Panc1 (cell line): Measurements from ENCODE around the gene MTA1. TPM values are rescaled to one million over a fixed set of nuclear protein-coding genes. Genes with fewer than 3 reads are reported as not detected.

Experiments
- ATAC-seq: fragments of 200-7000 bp; cut with Tn5 transposase; 2 replicates; pipeline ENCODE4 v1.9.1; 2020; ENCODE audit warnings: mild to moderate bottlenecking, moderate library complexity
- BruUV-seq: library from RNA; stranded (reverse); fragments of 400-500 nt; replicated peaks from 2 replicates; lab custom pipeline; 2021; lab: Mats Ljungman, UMichigan
- CTCF ChIA-PET: fragments of 300-600 bp; sonication (Branson Sonifier 250); formaldehyde crosslinking; loops from one replicate; lab custom pipeline; 2022; ENCODE audit warnings: antibody characterized with exemption; lab: Charles Lee
- POLR2A ChIA-PET: fragments of 300-600 bp; sonication (Branson Sonifier 250); formaldehyde crosslinking; loops from one replicate; lab custom pipeline; 2022; ENCODE audit warnings: antibody characterized with exemption; lab: Charles Lee
- DNase-seq: peaks from one replicate; pipeline ENCODE4 v3.0.0-alpha.2; 2010; ENCODE audit warnings: low read depth, low spot score
- H3K27ac ChIP-seq: 2 replicates; pipeline ENCODE4 v1.5.1; 2011; ENCODE audit warnings: mild to moderate bottlenecking, low read length, inconsistent platforms
- H3K27me3 ChIP-seq: fragments of 200-500 bp; sonication (Bioruptor generic); 2 replicates; pipeline ENCODE4 v1.6.0; 2014; ENCODE audit warnings: low read length, inconsistent platforms; ENCODE audit not compliant: control insufficient read depth, insufficient read depth
- H3K36me3 ChIP-seq: fragments of 200-500 bp; sonication (Bioruptor generic); 2 replicates; pipeline ENCODE4 v1.5.1; 2014; ENCODE audit warnings: inconsistent platforms, mild to moderate bottlenecking, low read length, moderate library complexity; ENCODE audit not compliant: control insufficient read depth, insufficient read depth
- H3K4me1 ChIP-seq: 2 replicates; pipeline ENCODE4 v1.5.1; 2011; ENCODE audit warnings: inconsistent platforms, mild to moderate bottlenecking, low read length, moderate library complexity; ENCODE audit not compliant: control insufficient read depth, insufficient read depth
- H3K4me3 ChIP-seq, 2 experiments: 2 replicates each; pipeline ENCODE4 v1.5.1; 2011 to 2012; ENCODE audit warnings: low read depth in 2 of 2, low read length in 2 of 2, mild to moderate bottlenecking in 2 of 2, inconsistent platforms in 1 of 2, moderate library complexity in 1 of 2
- H3K9me3 ChIP-seq: fragments of 200-500 bp; sonication (Bioruptor generic); 2 replicates; pipeline ENCODE4 v1.5.1; 2014; ENCODE audit warnings: low read depth, mild to moderate bottlenecking, inconsistent platforms, low read length, moderate library complexity; ENCODE audit not compliant: control insufficient read depth, insufficient read depth
- POLR2AphosphoS5 ChIP-seq: IDR thresholded peaks from 2 replicates; pipeline ENCODE4 v1.6.1; 2012; ENCODE audit warnings: mild to moderate bottlenecking, low read depth, low read length, moderate library complexity
- SIN3A ChIP-seq: IDR thresholded peaks from 2 replicates; pipeline ENCODE4 v1.6.1; 2012; ENCODE audit warnings: low read depth, mild to moderate bottlenecking, low read length, moderate library complexity, borderline replicate concordance; ENCODE audit not compliant: insufficient read depth
- TCF7L2 ChIP-seq: IDR thresholded peaks from 2 replicates; pipeline ENCODE4 v1.6.1; 2011; ENCODE audit warnings: mild to moderate bottlenecking, low read depth, low read length, inconsistent platforms
- in situ Hi-C: cut with HindIII; loops from 2 replicates; pipeline ENCODE4 v1.10.0; 2016; ENCODE audit warnings: low sequenced_read_pairs, low pct_unique_long_range_greater_than_20kb
- intact Hi-C: fragments of 100-400 bp; cut with micrococcal nuclease; formaldehyde crosslinking; loops from one replicate; pipeline ENCODE4 v1.10.0; 2022; ENCODE audit not compliant: unreplicated experiment
- total RNA-seq: library from RNA; stranded (reverse); gene quantifications from one replicate; pipeline ENCODE4 v1.2.1, GENCODE V29; 2021; ENCODE audit not compliant: unreplicated experiment
- TF ChIP-seq, protein P1 (sequence below): fragments of 450-650 bp; IDR thresholded peaks from 2 replicates; pipeline ENCODE4 v1.5.1; 2017; ENCODE audit warnings: mild to moderate bottlenecking
- TF ChIP-seq, protein P2 (sequence below), 2 experiments: IDR thresholded peaks; 2 replicates each; pipeline ENCODE4 v1.6.1; 2011 to 2012; ENCODE audit warnings: low read depth in 2 of 2, control low read depth in 1 of 2, low read length in 1 of 2, mild to moderate bottlenecking in 1 of 2, moderate library complexity in 1 of 2; ENCODE audit not compliant: insufficient read depth in 1 of 2

Gene MTA1
- total RNA-seq, 1 experiment from 2014 or later, result 105 TPM

DNA sequence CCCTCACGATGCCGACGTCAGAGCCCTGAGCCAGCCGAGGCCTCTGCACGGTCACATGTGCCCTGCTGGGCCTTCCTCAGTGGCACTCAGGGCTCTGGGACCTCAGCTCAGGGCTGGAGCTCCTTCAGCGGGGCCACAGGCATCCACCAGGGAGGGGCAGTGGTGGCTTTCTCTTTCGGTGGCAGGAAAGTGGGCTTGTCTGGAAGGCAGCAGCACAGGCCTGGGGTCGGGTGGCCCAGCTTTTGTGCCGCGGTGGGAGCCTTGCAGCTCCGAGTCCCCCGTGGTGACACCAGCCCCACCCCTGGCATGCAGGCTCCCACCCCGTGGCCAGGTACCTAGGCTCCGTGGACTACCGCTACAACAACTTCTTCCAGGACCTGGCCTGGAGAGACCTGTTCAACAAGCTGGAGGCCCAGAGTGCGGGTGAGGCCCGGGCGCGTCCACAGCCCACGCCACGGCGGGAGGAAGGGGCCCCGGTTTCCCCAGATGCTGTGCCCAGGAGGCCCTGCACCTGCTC, 35.5 kb upstream of the MTA1 start:
- CTCF ChIA-PET, result no interaction called here
- Histone ChIP-seq H3K36me3 (no peaks in the 10 kb centered on the region), H3K4me3 (no peak overlapping the region), H3K9me3 (no peaks in the 10 kb centered on the region), H3K27me3 (no peaks in the 10 kb centered on the region), H3K4me1 (no peaks in the 10 kb centered on the region), H3K27ac (no peak overlapping the region)
- intact Hi-C loops (no loop called here), in situ Hi-C loops (no loop called here)
- no TSS peak for BruUV-seq
- ATAC-seq (no peak), DNase-seq (no peak)
- POLR2A ChIA-PET, result no interaction called here
- TF ChIP-seq, protein P1, sequence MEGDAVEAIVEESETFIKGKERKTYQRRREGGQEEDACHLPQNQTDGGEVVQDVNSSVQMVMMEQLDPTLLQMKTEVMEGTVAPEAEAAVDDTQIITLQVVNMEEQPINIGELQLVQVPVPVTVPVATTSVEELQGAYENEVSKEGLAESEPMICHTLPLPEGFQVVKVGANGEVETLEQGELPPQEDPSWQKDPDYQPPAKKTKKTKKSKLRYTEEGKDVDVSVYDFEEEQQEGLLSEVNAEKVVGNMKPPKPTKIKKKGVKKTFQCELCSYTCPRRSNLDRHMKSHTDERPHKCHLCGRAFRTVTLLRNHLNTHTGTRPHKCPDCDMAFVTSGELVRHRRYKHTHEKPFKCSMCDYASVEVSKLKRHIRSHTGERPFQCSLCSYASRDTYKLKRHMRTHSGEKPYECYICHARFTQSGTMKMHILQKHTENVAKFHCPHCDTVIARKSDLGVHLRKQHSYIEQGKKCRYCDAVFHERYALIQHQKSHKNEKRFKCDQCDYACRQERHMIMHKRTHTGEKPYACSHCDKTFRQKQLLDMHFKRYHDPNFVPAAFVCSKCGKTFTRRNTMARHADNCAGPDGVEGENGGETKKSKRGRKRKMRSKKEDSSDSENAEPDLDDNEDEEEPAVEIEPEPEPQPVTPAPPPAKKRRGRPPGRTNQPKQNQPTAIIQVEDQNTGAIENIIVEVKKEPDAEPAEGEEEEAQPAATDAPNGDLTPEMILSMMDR, result no peak
- no peak for TF ChIP-seq POLR2AphosphoS5
- no peak for TF ChIP-seq SIN3A
- TF ChIP-seq, protein P2, sequence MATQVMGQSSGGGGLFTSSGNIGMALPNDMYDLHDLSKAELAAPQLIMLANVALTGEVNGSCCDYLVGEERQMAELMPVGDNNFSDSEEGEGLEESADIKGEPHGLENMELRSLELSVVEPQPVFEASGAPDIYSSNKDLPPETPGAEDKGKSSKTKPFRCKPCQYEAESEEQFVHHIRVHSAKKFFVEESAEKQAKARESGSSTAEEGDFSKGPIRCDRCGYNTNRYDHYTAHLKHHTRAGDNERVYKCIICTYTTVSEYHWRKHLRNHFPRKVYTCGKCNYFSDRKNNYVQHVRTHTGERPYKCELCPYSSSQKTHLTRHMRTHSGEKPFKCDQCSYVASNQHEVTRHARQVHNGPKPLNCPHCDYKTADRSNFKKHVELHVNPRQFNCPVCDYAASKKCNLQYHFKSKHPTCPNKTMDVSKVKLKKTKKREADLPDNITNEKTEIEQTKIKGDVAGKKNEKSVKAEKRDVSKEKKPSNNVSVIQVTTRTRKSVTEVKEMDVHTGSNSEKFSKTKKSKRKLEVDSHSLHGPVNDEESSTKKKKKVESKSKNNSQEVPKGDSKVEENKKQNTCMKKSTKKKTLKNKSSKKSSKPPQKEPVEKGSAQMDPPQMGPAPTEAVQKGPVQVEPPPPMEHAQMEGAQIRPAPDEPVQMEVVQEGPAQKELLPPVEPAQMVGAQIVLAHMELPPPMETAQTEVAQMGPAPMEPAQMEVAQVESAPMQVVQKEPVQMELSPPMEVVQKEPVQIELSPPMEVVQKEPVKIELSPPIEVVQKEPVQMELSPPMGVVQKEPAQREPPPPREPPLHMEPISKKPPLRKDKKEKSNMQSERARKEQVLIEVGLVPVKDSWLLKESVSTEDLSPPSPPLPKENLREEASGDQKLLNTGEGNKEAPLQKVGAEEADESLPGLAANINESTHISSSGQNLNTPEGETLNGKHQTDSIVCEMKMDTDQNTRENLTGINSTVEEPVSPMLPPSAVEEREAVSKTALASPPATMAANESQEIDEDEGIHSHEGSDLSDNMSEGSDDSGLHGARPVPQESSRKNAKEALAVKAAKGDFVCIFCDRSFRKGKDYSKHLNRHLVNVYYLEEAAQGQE (IDR thresholded peaks at IDR 0.05; ENCODE audit: insufficient read depth in 1 of 2, low read depth in 2 of 2, low read length in 1 of 2), result no peak
- no peak for TF ChIP-seq TCF7L2

DNA sequence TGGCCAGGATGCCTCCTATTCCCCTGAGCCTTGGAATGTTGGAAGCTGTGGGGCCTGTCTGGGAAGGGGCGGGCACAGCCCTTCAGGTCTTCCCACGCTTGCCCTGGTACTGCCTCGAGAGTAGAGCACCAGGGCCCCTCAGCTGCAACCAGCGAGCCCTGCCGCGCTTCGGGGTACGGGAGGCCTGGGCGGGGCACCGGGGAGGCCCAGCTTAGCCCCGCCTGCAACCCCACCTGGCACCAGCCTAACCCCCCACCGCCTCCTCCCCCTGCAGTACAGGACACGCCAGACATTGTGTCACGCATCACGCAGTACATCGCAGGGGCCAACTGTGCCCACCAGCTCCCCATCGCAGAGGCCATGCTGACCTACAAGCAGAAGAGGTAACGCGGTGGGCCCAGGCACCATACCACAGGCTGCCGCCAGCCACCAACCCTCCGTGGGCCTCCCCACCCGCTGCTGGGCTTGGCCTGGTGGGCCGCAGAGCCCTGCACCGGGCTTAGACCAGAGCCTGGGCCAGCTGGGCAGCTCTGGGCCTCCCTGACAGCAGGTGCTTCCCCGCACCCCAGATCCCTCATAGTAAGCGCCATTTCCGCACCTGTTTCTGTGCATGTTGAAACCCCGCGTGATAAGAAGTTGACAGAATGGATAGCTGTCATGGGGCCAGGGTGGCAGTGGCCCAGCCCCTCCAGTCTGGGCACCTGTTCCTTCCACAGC, 34.9 kb upstream of the MTA1 start:
- in situ Hi-C loops, result no loop called here
- ATAC-seq (no peak), DNase-seq (no peak)
- Histone ChIP-seq H3K9me3 (no peaks in the 10 kb centered on the region), H3K4me1 (no peaks in the 10 kb centered on the region), H3K4me3 (no peak overlapping the region), H3K27ac (no peak overlapping the region), H3K36me3 (no peaks in the 10 kb centered on the region), H3K27me3 (no peaks in the 10 kb centered on the region)
- TF ChIP-seq POLR2AphosphoS5, result no peak
- TF ChIP-seq, protein P1, result no peak
- TF ChIP-seq SIN3A, result no peak
- TF ChIP-seq, protein P2 (IDR thresholded peaks at IDR 0.05; ENCODE audit: insufficient read depth in 1 of 2, low read depth in 2 of 2, low read length in 1 of 2), result no peak
- TF ChIP-seq TCF7L2, result no peak
- CTCF ChIA-PET, result no interaction called here
- POLR2A ChIA-PET, result no interaction called here
- intact Hi-C loops, result no loop called here
- BruUV-seq, result no TSS peak
